Left lobe of liver (tissue), 2 donors: ENCODE data around the gene HMGN5. TPM values are rescaled to one million over a fixed set of nuclear protein-coding genes. Genes with fewer than 3 reads are reported as not detected.
A peak's percentile ranks its signal among the peaks of the same experiment; 100 is the strongest.

ENCODE experiments used
- ATAC-seq: fragments of 200-7000 bp; cut with Tn5 transposase; one replicate; pipeline ENCODE4 v1.9.1; 2020; ENCODE audit warnings: mild to moderate bottlenecking, moderate library complexity
- DNase-seq: peaks from one replicate; pipeline ENCODE4 v3.0.0-alpha.2; 2020; ENCODE audit warnings: low spot score
- total RNA-seq: library from RNA; stranded (reverse); gene quantifications from one replicate; pipeline ENCODE4 v1.2.1, GENCODE V29; 2021
- donor health status: DM: no; HTN: no; CAD: no; lungs with moderate emphysema.
- donor health status: DM: no; HTN: yes; CAD: no.

The HMGN5 gene
- total RNA-seq, 1 donor from 2014 or later: 2.5 TPM

DNA sequence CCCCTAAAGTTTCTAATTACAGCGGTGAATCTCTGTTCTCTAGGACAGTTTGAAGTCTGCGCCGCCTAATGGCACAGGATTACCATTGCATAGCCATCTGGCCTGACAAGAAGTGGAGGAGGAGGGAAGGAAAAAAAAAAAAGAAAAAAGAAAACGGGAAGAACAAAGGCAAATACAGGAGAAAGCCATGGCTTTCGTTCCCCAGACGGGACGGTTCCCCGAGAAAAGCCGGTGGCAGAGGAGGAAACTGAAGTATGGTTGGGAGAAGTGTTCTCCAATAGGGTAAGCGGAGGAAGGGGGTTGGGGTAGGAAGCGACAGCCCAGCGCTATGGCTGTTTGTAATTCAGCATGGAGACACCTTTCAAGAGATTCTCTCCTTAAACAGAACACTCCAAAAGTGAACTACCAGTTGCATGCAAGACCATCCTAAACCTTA, 80.8 kb downstream of the HMGN5 start:
- DNase-seq: peak; percentile 46
- peak; percentile 73 for ATAC-seq

GRCh38 chrX:81120258-81120935, 81.3 kb downstream of the HMGN5 start:
- ATAC-seq: peak; percentile 22
- no peak for DNase-seq

GRCh38 chrX:81114757-81115156, 87.0 kb downstream of the HMGN5 start:
- no peak for DNase-seq
- no peak for ATAC-seq

DNA sequence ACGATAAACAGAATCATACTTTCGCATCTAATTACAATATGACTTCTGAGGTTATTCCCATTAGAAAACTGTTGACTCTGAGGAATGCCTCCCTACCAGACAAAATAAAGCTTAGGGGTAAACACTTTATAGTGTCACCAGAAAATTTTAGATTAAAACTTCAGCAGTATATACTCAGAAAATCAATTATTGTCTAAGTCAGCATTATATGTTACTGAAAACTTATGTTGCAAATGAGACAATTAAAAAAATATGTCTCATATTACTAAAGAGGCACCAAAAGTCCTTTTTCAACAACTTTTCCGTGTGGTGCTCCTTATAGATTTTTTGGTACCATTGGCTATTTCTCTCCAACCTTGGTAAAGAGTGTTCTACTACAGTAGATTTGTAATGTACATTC, 91.4 kb downstream of the HMGN5 start:
- no peak for DNase-seq
- no peak for ATAC-seq

GRCh38 chrX:81082649-81083048, 119.1 kb downstream of the HMGN5 start:
- ATAC-seq: no peak
- no peak for DNase-seq

Other genes with a start within 250 kb of the HMGN5 start
- gene SH3BGRL, start 189 bp upstream of the HMGN5 start, total RNA-seq: 10.5 TPM